ENCODE measurements around the gene TPRN. TPM values are rescaled to one million over a fixed set of nuclear protein-coding genes. Genes with fewer than 3 reads are reported as not detected.

The TPRN gene
- total RNA-seq, 1 experiment from 2014 or later, result 6.0 TPM

DNA sequence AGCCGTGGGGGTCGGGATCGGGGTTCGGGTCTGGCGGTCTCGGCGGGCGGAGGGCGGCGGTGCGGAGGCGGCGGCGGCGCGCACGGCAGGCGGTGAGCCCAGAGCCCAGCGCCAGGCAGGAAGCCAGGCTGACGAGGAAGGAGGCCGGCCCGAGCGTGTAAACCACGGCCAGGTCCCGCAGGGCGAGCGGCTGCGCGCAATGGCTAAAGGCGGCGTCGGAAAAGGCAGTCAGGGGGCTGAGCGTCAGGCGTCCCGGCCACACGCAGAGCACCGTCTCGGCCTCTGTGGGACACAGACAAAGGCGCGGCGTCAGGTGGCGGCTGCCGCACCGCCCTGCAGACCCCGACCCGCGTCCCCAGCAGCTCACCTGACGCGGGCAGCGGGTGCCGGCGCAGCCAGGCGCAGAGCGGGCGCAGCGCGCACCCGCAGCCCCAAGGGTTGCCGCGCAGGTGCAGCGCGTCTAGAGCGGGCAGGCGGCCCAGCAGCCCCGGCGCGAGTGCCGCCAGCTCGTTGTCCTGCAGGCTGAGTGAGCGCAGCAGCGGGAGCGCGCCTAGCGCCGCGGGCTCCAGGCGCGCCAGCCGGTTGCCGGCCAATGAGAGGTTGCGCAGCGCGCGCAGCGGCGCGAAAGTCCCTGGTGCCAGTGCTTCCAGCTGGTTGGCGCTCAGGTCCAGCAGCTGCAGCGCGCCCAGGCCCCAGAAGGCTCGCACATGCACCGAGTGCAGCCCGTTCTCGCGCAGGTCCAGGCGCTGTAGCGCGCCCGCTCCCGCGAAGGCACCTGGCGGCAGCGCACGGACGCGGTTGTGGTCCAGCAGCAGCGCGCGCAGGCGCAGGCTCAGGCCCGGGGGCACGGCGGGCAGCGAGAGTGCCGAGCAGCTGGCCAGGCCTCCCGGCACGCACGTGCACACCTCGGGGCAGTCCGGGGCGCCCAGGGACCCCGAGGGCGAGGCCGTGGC is 31.4 kb downstream of the TPRN start:
- H3K36me3 ChIP-seq, result no peaks in the 10 kb centered on the region
- H3K4me1 ChIP-seq (replicated peaks), result peaks cover 19% of the 10 kb centered on the region
- peaks cover 75% of the 10 kb centered on the region for H3K27me3 ChIP-seq (replicated peaks)
- no peaks in the 10 kb centered on the region for H3K9me3 ChIP-seq (replicated peaks)
- no peak overlapping the region for H3K27ac ChIP-seq
- no peak overlapping the region for H3K4me3 ChIP-seq
- no peak for DNase-seq (ENCODE audit: low read depth in 1 of 2, low spot score in 2 of 2)

DNA sequence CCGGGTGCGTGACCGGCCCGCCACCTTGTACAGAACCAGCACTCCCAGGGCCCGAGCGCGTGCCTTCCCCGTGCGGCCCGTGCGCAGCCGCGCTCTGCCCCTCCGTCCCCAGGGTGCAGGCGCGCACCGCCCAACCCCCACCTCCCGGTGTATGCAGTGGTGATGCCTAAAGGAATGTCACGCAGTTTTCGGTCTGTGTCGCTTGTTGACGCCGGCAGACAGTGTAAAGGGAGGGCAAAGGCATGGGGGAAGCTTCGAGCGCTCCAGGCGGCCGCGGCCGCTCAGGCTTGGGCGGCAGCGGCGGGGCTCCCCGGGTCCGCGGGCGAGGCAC is 32.0 kb downstream of the TPRN start:
- Histone ChIP-seq H3K9me3 (replicated peaks) (no peaks in the 10 kb centered on the region), H3K4me1 (replicated peaks) (peaks cover 19% of the 10 kb centered on the region), H3K36me3 (no peaks in the 10 kb centered on the region), H3K27ac (no peak overlapping the region), H3K4me3 (no peak overlapping the region), H3K27me3 (replicated peaks) (peaks cover 81% of the 10 kb centered on the region)
- DNase-seq (ENCODE audit: low read depth in 1 of 2, low spot score in 2 of 2), result no peak

DNA sequence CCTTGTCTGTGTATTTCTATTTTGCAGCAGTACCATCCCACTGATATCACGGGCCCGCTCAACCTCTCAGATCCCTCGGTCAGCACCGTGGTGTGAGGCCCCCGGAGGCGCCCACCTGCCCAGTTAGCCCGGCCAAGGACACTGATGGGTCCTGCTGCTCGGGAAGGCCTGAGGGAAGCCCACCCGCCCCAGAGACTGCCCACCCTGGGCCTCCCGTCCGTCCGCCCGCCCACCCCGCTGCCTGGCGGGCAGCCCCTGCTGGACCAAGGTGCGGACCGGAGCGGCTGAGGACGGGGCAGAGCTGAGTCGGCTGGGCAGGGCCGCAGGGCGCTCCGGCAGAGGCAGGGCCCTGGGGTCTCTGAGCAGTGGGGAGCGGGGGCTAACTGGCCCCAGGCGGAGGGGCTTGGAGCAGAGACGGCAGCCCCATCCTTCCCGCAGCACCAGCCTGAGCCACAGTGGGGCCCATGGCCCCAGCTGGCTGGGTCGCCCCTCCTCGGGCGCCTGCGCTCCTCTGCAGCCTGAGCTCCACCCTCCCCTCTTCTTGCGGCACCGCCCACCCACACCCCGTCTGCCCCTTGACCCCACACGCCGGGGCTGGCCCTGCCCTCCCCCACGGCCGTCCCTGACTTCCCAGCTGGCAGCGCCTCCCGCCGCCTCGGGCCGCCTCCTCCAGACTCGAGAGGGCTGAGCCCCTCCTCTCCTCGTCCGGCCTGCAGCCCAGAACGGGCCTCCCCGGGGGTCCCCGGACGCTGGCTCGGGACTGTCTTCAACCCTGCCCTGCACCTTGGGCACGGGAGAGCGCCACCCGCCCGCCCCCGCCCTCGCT is 32.6 kb downstream of the TPRN start:
- H3K4me3 ChIP-seq, result no peak overlapping the region
- no peak for DNase-seq (ENCODE audit: low read depth in 1 of 2, low spot score in 2 of 2)
- H3K27me3 ChIP-seq (replicated peaks), result peaks cover 87% of the 10 kb centered on the region

DNA sequence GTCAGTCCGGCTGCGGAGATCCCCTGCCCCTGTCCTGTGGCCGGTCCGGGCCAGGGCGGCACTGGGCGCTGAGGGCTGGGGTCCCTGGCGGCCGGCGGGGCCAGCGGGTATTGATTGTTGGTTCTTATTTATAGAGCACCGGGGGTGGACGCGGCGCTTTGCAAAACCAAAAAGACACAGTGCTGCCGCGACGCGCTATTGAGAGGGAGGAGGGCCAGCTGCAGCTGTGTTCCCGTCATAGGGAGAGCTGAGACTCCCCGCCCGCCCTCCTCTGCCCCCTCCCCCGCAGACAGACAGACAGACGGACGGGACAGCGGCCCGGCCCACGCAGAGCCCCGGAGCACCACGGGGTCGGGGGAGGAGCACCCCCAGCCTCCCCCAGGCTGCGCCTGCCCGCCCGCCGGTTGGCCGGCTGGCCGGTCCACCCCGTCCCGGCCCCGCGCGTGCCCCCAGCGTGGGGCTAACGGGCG is 33.2 kb downstream of the TPRN start:
- peaks cover 93% of the 10 kb centered on the region for H3K27me3 ChIP-seq (replicated peaks)
- no peaks in the 10 kb centered on the region for H3K9me3 ChIP-seq (replicated peaks)
- DNase-seq (ENCODE audit: low read depth in 1 of 2, low spot score in 2 of 2), result no peak

More for the DNA sequence above, 32.6 kb downstream of the TPRN start:
- H3K9me3 ChIP-seq (replicated peaks), result no peaks in the 10 kb centered on the region
- H3K36me3 ChIP-seq, result no peaks in the 10 kb centered on the region
- peaks cover 19% of the 10 kb centered on the region for H3K4me1 ChIP-seq (replicated peaks)
- H3K27ac ChIP-seq, result no peak overlapping the region

GRCh38 chr9:137166380-137167229 is 33.9 kb downstream of the TPRN start:
- no peak overlapping the region for H3K27ac ChIP-seq
- H3K4me1 ChIP-seq (replicated peaks), result peaks cover 19% of the 10 kb centered on the region
- no peak for DNase-seq (ENCODE audit: low read depth in 1 of 2, low spot score in 2 of 2)
- no peaks in the 10 kb centered on the region for H3K36me3 ChIP-seq
- H3K9me3 ChIP-seq (replicated peaks), result no peaks in the 10 kb centered on the region
- H3K4me3 ChIP-seq, result no peak overlapping the region
- peaks cover 95% of the 10 kb centered on the region for H3K27me3 ChIP-seq (replicated peaks)

More for the DNA sequence above, 33.2 kb downstream of the TPRN start:
- Histone ChIP-seq H3K4me1 (replicated peaks) (peaks cover 19% of the 10 kb centered on the region), H3K36me3 (no peaks in the 10 kb centered on the region), H3K4me3 (no peak overlapping the region), H3K27ac (no peak overlapping the region)

GRCh38 chr9:137165250-137165836 is 35.2 kb downstream of the TPRN start:
- peaks cover 91% of the 10 kb centered on the region for H3K27me3 ChIP-seq (replicated peaks)
- no peak overlapping the region for H3K4me3 ChIP-seq
- no peak for DNase-seq (ENCODE audit: low read depth in 1 of 2, low spot score in 2 of 2)
- H3K27ac ChIP-seq, result no peak overlapping the region
- H3K36me3 ChIP-seq, result no peaks in the 10 kb centered on the region
- no peaks in the 10 kb centered on the region for H3K9me3 ChIP-seq (replicated peaks)
- H3K4me1 ChIP-seq (replicated peaks), result peaks cover 19% of the 10 kb centered on the region

DNA sequence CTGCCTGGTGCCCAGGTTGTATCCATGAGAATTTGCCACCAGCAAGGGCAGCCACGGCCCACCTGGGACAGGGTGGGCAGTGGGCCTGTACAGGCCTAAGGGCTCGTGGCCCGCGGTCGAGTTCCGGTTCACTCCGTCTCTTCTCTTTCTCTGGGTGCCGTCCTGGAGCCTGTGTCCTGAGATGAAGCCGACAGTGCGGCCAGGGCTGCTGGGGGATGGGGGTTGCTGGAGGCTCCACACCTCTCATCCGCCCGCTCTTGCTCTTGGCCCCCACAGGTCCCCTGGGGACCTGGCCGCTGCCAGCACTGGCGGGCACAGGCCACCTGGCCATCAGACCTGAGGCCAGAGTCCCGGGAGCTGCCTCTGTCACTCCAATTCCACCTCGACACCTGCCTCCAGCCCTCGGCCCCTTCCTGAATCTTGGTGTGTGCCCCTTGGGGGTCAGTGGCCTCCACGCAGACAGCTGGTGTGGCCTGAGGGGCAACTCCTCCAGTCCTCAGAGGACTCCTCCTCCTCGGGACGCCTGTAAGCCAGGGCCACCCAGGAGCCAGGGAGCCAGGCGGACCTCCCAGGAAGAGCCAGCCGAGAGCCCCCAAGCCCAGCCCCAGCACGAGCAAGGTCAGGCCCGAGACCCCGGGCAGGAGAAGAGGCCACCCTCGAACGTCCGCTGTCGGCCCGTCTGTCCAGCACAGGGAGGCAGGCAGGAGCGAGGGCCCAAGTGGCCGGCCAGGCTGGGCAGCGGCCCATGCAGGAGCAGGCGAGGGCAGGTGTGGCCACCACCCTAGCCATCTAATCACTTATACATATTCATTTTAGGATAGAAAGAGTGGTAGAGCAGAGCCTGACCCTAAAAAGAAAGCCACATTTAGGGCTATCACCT is 35.9 kb downstream of the TPRN start:
- no peak for DNase-seq (ENCODE audit: low read depth in 1 of 2, low spot score in 2 of 2)
- no peak overlapping the region for H3K4me3 ChIP-seq
- peaks cover 89% of the 10 kb centered on the region for H3K27me3 ChIP-seq (replicated peaks)
- H3K9me3 ChIP-seq (replicated peaks), result no peaks in the 10 kb centered on the region
- no peak overlapping the region for H3K27ac ChIP-seq
- H3K4me1 ChIP-seq (replicated peaks), result peaks cover 19% of the 10 kb centered on the region
- no peaks in the 10 kb centered on the region for H3K36me3 ChIP-seq

DNA sequence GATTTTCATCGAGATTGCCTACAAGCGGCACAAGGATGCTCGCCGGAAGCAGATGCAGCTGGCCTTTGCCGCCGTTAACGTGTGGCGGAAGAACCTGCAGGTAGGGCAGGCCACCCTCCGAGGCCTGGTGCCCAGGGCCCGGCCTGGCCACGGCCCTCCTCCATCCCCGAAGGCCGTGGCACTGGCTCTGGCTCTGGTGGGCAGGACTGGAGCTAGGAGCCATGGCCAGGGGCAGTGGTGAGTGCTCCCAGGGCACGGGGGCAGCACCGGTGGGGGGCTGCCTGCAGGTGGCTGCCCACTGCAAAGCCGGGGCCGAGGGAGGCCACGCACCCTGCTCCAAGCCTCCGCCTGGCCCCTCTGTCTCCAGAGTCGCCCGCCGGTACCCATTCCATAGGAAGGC is 36.7 kb downstream of the TPRN start:
- peaks cover 11% of the 10 kb centered on the region for H3K4me1 ChIP-seq (replicated peaks)
- peaks cover 89% of the 10 kb centered on the region for H3K27me3 ChIP-seq (replicated peaks)
- no peaks in the 10 kb centered on the region for H3K36me3 ChIP-seq
- no peaks in the 10 kb centered on the region for H3K9me3 ChIP-seq (replicated peaks)
- H3K27ac ChIP-seq, result no peak overlapping the region
- no peak for DNase-seq (ENCODE audit: low read depth in 1 of 2, low spot score in 2 of 2)
- no peak overlapping the region for H3K4me3 ChIP-seq

DNA sequence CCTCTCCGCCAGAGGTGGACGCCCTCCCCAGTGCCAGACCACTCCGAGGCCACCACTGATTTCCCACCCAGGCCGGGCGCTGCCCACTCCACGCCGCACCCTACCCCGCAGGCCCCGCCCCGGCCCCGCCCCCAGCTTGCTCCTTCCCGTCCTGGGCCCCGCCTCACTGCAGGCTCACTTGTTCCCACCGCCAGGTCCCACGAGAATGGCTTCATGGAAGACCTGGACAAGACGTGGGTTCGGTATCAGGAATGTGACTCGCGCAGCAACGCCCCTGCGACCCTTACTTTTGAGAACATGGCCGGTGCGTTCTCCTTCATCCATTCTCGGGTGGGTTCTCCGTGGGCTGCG is 37.2 kb downstream of the TPRN start:
- H3K27ac ChIP-seq, result no peak overlapping the region
- DNase-seq (ENCODE audit: low read depth in 1 of 2, low spot score in 2 of 2), result no peak
- H3K9me3 ChIP-seq (replicated peaks), result no peaks in the 10 kb centered on the region
- peaks cover 8% of the 10 kb centered on the region for H3K4me1 ChIP-seq (replicated peaks)
- peaks cover 88% of the 10 kb centered on the region for H3K27me3 ChIP-seq (replicated peaks)
- no peaks in the 10 kb centered on the region for H3K36me3 ChIP-seq
- H3K4me3 ChIP-seq, result no peak overlapping the region

DNA sequence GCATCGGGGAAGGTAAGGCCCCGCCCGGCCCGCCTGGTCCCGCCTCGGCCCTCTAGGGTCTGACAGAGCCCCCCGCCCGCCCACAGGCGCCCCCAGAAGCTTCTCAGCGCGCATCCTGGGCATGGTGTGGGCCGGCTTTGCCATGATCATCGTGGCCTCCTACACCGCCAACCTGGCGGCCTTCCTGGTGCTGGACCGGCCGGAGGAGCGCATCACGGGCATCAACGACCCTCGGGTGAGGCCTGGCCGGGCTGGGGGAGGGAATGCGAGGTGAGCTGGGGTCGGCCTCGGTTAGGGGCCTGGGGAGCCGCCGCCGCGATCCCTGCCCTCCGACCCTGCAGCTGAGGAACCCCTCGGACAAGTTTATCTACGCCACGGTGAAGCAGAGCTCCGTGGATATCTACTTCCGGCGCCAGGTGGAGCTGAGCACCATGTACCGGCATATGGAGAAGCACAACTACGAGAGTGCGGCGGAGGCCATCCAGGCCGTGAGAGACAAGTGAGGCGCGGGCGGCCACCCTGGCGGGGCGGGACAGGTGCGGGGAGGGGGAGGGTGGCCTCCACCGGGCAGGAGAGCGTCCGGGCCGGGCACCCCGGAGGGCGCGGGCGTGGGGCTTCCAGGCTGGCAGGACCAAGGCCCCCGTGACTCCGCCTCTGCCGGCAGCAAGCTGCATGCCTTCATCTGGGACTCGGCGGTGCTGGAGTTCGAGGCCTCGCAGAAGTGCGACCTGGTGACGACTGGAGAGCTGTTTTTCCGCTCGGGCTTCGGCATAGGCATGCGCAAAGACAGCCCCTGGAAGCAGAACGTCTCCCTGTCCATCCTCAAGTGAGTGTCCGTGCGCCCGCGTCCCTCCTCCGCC is 37.8 kb downstream of the TPRN start:
- DNase-seq (ENCODE audit: low read depth in 1 of 2, low spot score in 2 of 2), result no peak
- no peak overlapping the region for H3K4me3 ChIP-seq
- H3K4me1 ChIP-seq (replicated peaks), result peaks cover 8% of the 10 kb centered on the region
- peaks cover 88% of the 10 kb centered on the region for H3K27me3 ChIP-seq (replicated peaks)
- no peak overlapping the region for H3K27ac ChIP-seq
- no peaks in the 10 kb centered on the region for H3K9me3 ChIP-seq (replicated peaks)
- no peaks in the 10 kb centered on the region for H3K36me3 ChIP-seq

DNA sequence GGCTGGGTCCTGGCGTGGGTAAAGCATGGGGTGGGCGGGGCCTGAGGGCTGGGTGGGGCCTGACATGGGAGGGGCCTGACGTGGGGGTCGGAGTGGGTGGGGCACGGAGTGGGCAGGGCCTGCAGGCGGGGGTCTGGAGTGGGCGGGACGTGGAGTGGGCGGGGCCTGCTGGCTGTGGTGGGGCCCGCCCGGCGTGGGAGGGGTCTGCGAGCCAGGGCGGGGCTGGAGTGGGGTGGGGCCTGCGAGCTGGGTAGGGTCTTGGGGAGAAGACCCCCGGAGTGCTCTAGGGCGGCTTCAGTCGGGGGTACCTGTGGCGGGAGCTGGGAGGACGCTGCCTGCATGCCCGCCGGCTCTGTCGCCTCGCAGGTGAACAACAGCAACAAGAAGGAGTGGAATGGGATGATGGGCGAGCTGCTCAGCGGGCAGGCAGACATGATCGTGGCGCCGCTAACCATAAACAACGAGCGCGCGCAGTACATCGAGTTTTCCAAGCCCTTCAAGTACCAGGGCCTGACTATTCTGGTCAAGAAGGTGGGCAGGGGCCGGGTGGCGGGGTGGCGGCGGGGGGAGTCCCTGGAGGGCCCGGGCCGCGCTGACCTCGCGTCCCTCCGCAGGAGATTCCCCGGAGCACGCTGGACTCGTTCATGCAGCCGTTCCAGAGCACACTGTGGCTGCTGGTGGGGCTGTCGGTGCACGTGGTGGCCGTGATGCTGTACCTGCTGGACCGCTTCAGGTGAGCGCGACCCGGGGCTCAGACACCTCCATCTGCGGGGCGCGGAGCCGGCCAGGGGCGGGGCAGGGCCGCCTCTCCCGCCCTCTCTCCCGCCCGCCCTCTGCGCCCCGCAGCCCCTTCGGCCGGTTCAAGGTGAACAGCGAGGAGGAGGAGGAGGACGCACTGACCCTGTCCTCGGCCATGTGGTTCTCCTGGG is 38.7 kb downstream of the TPRN start:
- Histone ChIP-seq H3K9me3 (replicated peaks) (no peaks in the 10 kb centered on the region), H3K27ac (no peak overlapping the region), H3K4me1 (replicated peaks) (peaks cover 8% of the 10 kb centered on the region), H3K36me3 (no peaks in the 10 kb centered on the region), H3K4me3 (no peak overlapping the region), H3K27me3 (replicated peaks) (peaks cover 85% of the 10 kb centered on the region)
- no peak for DNase-seq (ENCODE audit: low read depth in 1 of 2, low spot score in 2 of 2)
